SK-N-DZ (cell line): Measurements from ENCODE around the gene ACTR3C.
A peak's percentile ranks its signal among the peaks of the same experiment; 100 is the strongest.
"Not testable (repeated sequence)": the region's sequence is repeated elsewhere in the genome, so short reads cannot be mapped to it uniquely, and the experiment has no call there.

Source experiments
- DNase-seq: peaks from one replicate; pipeline ENCODE4 v3.0.0-alpha.2; 2015; ENCODE audit warnings: low spot score

The ACTR3C gene

GRCh38 chr7:150283608-150284007 lies 39.7 kb downstream of the ACTR3C start:
- DNase-seq: not testable (repeated sequence)

- not testable (repeated sequence) for DNase-seq
Observed at GRCh38 chr7:150283111-150283510, 40.2 kb downstream of the ACTR3C start.

GRCh38 chr7:150281681-150282403 lies 41.5 kb downstream of the ACTR3C start:
- DNase-seq: not testable (repeated sequence)

DNA sequence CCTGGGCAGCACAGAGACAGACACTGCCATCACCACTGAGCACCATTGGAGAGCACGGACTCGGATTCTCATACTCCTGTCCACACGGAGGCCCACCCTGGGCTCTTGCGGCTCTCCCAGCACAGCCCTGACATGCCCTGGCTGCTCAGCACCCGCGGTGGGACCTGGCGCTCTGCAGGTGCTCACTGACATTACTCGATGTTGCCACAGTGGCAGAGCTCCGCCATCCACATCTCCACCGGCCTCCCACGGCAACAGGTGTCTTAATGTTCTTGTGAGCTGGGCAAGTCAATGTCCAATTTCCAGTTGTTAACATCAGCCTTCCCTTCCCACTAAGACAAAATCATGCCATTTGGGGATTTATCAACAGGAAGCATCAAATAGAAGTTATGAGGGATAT lies 45.0 kb downstream of the ACTR3C start:
- not testable (repeated sequence) for DNase-seq

GRCh38 chr7:150276132-150276695 lies 47.1 kb downstream of the ACTR3C start:
- peak; percentile 23 for DNase-seq

- not testable (repeated sequence) for DNase-seq
Observed at GRCh38 chr7:150271898-150272297, 51.4 kb downstream of the ACTR3C start.

DNA sequence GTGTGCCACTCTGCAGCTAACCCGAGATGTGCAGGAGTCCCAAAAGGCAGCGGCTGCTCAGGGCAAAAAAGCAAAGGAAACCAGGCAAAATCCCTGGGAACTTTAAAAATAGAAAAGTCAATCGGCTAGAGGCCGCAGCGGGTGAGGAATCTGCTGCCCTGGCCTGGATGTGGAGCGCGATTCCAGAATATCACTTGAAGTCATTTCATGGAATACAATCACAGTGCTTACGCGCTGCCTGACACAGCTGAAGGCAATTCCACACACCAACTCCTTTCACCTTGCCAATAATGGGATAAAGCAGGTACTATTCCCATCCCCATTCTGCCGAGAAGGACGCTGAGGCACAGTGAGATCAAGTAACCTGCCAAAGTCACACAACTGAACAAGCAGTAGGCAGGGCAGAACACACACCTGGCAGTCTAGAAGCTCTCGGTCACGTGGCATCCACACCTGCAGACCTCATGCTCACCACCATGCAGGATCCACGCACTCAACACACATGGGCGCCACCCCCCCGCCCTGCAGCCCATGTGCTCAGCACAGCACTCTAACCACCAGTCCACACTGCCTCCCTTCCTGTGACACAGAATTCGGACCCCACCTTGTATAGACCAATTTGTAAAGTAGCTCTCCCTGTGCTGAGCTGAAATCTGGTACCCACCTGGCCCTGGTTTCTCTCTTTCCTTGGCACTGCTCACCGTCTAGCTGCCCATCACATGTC lies 53.1 kb downstream of the ACTR3C start:
- DNase-seq: not testable (repeated sequence)

GRCh38 chr7:150268798-150269197 lies 54.5 kb downstream of the ACTR3C start:
- not testable (repeated sequence) for DNase-seq

DNA sequence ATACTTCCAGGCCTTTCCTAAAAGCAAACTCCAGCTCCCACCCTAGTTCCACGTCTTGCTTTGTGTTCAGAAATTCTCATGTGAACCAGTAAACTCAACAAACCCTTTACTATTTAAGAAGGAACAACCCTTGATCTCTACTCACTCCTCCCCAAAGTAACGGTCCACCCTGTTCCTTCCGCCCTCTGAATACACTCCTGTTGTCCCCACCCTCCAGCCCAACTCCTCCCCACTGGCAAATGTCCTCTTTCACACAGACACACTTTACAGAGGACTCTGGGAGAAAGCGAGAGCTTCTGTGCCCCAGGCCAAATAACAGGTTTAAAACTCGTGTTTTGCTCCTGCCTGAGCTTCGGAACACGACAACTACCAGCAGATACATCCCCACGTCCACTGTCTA lies 55.1 kb downstream of the ACTR3C start:
- DNase-seq: not testable (repeated sequence)

GRCh38 chr7:150266953-150267665 lies 56.2 kb downstream of the ACTR3C start:
- DNase-seq: not testable (repeated sequence)

GRCh38 chr7:150262656-150263055 lies 60.7 kb downstream of the ACTR3C start:
- not testable (repeated sequence) for DNase-seq

DNA sequence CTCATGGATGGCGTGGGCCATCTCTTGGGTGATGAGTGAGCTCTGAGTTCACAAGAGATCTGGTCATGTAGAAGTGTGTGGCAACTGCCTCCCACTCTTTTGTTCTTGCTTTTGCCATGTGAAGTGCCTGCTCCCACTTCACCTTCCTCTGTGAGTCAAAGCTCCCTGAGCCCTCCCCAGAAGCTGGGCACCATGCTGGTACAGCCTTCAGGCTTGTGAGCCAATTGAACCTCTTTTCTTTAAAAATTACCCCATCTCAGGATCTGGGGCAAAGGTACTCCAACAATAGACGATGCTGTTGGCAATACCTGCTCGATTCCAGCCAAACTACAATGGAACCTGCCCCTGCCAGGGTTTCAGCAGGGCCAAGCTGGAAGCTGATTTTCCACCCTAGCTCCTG lies 75.6 kb downstream of the ACTR3C start:
- DNase-seq: not testable (repeated sequence)

DNA sequence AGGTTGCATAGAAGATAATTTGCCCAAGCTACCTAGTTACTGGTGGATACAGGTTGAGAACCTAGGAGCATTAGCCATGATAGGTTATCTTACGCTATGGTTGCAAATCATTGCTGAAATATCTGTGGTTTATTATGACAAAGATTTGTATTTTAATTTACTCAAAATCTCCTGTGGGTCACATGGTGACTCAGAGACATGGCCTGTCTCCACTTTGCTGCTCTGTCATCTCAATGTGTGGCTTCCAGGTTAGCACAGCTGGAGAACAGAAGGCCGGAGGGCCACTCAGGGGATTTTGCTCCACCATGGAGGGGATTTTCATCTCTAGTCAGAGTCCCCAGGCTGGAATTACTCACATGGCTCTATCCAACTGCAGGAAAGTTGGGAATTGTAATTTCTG lies 78.1 kb downstream of the ACTR3C start:
- not testable (repeated sequence) for DNase-seq

DNA sequence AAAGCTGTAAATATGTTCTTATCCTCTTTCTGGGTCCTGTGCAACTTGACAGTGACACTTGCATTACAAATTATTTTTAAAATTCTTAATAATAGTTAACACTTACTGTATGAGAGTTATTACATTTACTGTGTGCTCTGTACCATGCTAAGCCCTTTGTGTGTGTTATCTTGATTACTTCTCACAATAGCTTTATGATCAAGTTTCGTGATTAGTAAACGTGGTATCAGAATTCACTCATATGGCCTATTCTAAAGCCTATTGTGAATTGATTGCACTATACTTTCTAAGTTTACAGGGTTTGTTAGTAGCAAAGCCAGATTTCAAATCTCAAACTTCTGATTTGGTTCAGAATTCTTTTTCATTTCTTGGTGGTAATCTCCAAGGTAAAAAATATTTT lies 80.4 kb downstream of the ACTR3C start:
- DNase-seq: not testable (repeated sequence)

GRCh38 chr7:150225444-150225843 lies 97.9 kb downstream of the ACTR3C start:
- DNase-seq: not testable (repeated sequence)

GRCh38 chr7:150222083-150222972 lies 101.0 kb downstream of the ACTR3C start:
- not testable (repeated sequence) for DNase-seq

DNA sequence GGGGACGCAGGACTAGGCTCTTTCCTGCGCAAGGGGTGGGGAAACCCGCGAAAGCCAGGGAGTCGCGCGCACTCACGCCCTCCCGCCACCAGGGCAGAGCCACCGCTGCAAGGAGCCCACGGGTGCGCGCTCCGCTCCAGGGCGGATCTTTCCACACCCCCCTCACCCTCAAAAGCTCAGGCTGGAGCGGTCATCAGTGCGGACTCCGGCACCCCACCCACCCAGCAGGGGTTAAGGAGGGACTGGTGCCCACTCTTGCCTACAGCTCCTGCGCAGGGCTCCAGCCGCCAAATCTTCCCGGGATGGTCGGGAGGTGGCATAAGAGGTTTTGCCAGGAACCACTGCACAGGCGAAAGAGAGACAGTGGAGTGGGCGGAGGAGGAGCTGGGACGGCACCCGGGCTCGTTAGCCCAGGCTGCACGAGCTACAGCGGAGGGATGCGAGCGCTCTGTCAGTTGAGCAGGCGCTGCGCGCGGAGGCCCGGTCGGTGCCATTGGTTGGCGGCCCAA lies 102.6 kb downstream of the ACTR3C start:
- not testable (repeated sequence) for DNase-seq

- DNase-seq: not testable (repeated sequence)
Observed at GRCh38 chr7:150219941-150220658, 103.2 kb downstream of the ACTR3C start.

GRCh38 chr7:150206848-150207247 lies 116.5 kb downstream of the ACTR3C start:
- DNase-seq: not testable (repeated sequence)

GRCh38 chr7:150205866-150206265 lies 117.5 kb downstream of the ACTR3C start:
- not testable (repeated sequence) for DNase-seq
